ENCODE measurements around the gene C11orf97.

The C11orf97 gene

GRCh38 chr11:94477624-94478023 is 34.6 kb upstream of the C11orf97 start:
- H3K4me2 ChIP-seq (ENCODE audit: insufficient read depth, low read length): no peak overlapping the region

GRCh38 chr11:94481342-94481741 is 30.9 kb upstream of the C11orf97 start:
- Histone ChIP-seq H4K20me1 (ENCODE audit: insufficient read depth, low read length) (no peaks in the 10 kb centered on the region), H3K4me3 (ENCODE audit: low read depth in 1 of 2, low read length in 2 of 2) (no peak overlapping the region), H3K27ac (ENCODE audit: low read length) (no peak overlapping the region), H3K79me2 (ENCODE audit: insufficient read depth, low read length) (no peaks in the 10 kb centered on the region; the same call in 1 of the 2 replicates), H3K4me1 (ENCODE audit: insufficient read depth, low read length) (no peaks in the 10 kb centered on the region), H2AFZ (ENCODE audit: low read depth, low read length) (no peak overlapping the region), H3K27me3 (ENCODE audit: insufficient read depth, low read length, poor library complexity) (no peaks in the 10 kb centered on the region), H3K4me2 (ENCODE audit: insufficient read depth, low read length) (no peak overlapping the region), H3K36me3 (ENCODE audit: insufficient read depth, low read length) (peaks cover 88% of the 10 kb centered on the region), H3K9me3 (ENCODE audit: insufficient read depth, low read length, severe bottlenecking) (no peaks in the 10 kb centered on the region), H3K9ac (ENCODE audit: low read depth, low read length) (no peak overlapping the region)
- DNase-seq: no peak
- TF ChIP-seq EZH2 (IDR thresholded peaks at IDR 0.05; ENCODE audit: borderline replicate concordance, low read depth, low read length, severe bottlenecking) (no peak), CTCF (IDR thresholded peaks at IDR 0.05; ENCODE audit: borderline replicate concordance, extremely low read depth, low read length, poor library complexity, severe bottlenecking) (no peak)
- ATAC-seq (ENCODE audit: insufficient read depth, low read depth): no peak

More at GRCh38 chr11:94477624-94478023, 34.6 kb upstream of the C11orf97 start:
- Histone ChIP-seq H3K36me3 (ENCODE audit: insufficient read depth, low read length) (peaks cover 87% of the 10 kb centered on the region), H3K4me1 (ENCODE audit: insufficient read depth, low read length) (no peaks in the 10 kb centered on the region), H2AFZ (ENCODE audit: low read depth, low read length) (no peak overlapping the region), H3K27ac (ENCODE audit: low read length) (no peak overlapping the region), H4K20me1 (ENCODE audit: insufficient read depth, low read length) (no peaks in the 10 kb centered on the region), H3K9me3 (ENCODE audit: insufficient read depth, low read length, severe bottlenecking) (no peaks in the 10 kb centered on the region), H3K79me2 (ENCODE audit: insufficient read depth, low read length) (no peaks in the 10 kb centered on the region), H3K9ac (ENCODE audit: low read depth, low read length) (no peak overlapping the region), H3K27me3 (ENCODE audit: insufficient read depth, low read length, poor library complexity) (no peaks in the 10 kb centered on the region), H3K4me3 (ENCODE audit: low read depth in 1 of 2, low read length in 2 of 2) (no peak overlapping the region)
- no peak for ATAC-seq (ENCODE audit: insufficient read depth, low read depth)
- DNase-seq: no peak
- TF ChIP-seq EZH2 (IDR thresholded peaks at IDR 0.05; ENCODE audit: borderline replicate concordance, low read depth, low read length, severe bottlenecking): no peak
- TF ChIP-seq CTCF (IDR thresholded peaks at IDR 0.05; ENCODE audit: borderline replicate concordance, extremely low read depth, low read length, poor library complexity, severe bottlenecking): no peak

GRCh38 chr11:94486068-94486467 is 26.2 kb upstream of the C11orf97 start:
- Histone ChIP-seq H3K9me3 (ENCODE audit: insufficient read depth, low read length, severe bottlenecking) (no peaks in the 10 kb centered on the region), H4K20me1 (ENCODE audit: insufficient read depth, low read length) (no peaks in the 10 kb centered on the region), H3K27ac (ENCODE audit: low read length) (no peak overlapping the region), H3K4me1 (ENCODE audit: insufficient read depth, low read length) (peaks cover 3% of the 10 kb centered on the region; the same call in 1 of the 2 replicates), H3K4me2 (ENCODE audit: insufficient read depth, low read length) (no peak overlapping the region), H3K9ac (ENCODE audit: low read depth, low read length) (no peak overlapping the region), H3K4me3 (ENCODE audit: low read depth in 1 of 2, low read length in 2 of 2) (no peak overlapping the region), H3K79me2 (ENCODE audit: insufficient read depth, low read length) (peaks cover 28% of the 10 kb centered on the region), H3K27me3 (ENCODE audit: insufficient read depth, low read length, poor library complexity) (no peaks in the 10 kb centered on the region), H2AFZ (ENCODE audit: low read depth, low read length) (no peak overlapping the region), H3K36me3 (ENCODE audit: insufficient read depth, low read length) (peaks cover 95% of the 10 kb centered on the region)
- ATAC-seq (ENCODE audit: insufficient read depth, low read depth) (no peak), DNase-seq (no peak)
- TF ChIP-seq EZH2 (IDR thresholded peaks at IDR 0.05; ENCODE audit: borderline replicate concordance, low read depth, low read length, severe bottlenecking): no peak
- no peak for TF ChIP-seq CTCF (IDR thresholded peaks at IDR 0.05; ENCODE audit: borderline replicate concordance, extremely low read depth, low read length, poor library complexity, severe bottlenecking)
